Breast epithelium (tissue), 3 donors: ENCODE results near the gene KLHL10.

Source experiments
- POLR2AphosphoS5 ChIP-seq, 3 donors: sonication (generic); formaldehyde crosslinking; IDR thresholded peaks; one replicate each; pipeline ENCODE4 v1.6.1; 2017; ENCODE audit warnings: antibody characterized with exemption in 3 of 3
- TF ChIP-seq, protein P1 (sequence below), 3 donors: fragments of 450-650 bp; IDR thresholded peaks; one replicate each; pipeline ENCODE4 v1.5.1; 2016 to 2017; ENCODE audit warnings: antibody characterized with exemption in 3 of 3, mild to moderate bottlenecking in 3 of 3, moderate library complexity in 3 of 3

DNA sequence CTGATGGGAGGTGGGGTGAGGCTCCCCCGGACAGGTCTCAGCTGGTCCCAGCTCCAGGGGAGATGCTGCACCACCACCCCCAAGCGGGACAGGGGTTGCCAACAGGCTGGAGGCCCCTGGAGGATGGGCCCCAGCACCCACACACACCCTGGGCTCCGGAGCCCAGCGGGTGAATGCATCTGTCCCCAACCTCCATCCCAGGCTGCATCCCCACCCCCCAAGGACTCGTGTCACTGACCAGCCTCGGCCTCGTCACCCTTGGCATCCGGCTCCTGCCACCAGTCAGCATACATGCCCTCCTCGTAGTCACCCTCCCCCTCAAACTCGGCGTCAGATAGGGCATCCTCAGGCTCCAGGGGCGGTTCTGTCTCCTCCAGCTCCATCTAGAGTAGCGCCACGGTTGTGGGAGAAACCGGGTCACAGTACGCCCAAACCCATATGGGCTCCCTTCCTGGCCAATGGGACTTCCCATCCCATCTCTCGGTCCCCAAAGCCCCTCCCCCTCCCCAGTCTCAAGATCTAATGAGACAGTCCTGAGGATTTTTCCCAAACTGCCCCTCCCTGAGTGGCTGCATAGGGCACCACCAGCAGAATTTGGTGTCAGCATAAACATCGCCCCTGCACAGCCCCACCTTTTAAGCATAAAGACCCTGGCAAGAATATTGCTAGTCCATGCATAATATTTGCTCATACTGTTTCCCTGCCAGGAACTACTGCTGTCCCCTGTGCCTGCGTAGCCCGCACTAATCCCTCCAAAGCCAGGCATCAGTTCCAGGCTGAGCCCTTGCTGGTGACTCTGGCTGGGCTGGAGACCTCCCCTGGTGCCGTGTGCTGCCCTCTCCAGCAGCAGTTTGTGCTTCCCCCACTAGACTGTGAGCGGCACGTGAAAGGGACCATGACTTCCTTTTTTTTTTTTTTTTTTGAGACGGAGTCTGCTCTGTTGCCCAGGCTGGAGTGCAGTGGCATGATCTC, 34.3 kb upstream of the KLHL10 start:
- TF ChIP-seq POLR2AphosphoS5 (IDR thresholded peaks at IDR 0.05) = no peak
- TF ChIP-seq, protein P1, sequence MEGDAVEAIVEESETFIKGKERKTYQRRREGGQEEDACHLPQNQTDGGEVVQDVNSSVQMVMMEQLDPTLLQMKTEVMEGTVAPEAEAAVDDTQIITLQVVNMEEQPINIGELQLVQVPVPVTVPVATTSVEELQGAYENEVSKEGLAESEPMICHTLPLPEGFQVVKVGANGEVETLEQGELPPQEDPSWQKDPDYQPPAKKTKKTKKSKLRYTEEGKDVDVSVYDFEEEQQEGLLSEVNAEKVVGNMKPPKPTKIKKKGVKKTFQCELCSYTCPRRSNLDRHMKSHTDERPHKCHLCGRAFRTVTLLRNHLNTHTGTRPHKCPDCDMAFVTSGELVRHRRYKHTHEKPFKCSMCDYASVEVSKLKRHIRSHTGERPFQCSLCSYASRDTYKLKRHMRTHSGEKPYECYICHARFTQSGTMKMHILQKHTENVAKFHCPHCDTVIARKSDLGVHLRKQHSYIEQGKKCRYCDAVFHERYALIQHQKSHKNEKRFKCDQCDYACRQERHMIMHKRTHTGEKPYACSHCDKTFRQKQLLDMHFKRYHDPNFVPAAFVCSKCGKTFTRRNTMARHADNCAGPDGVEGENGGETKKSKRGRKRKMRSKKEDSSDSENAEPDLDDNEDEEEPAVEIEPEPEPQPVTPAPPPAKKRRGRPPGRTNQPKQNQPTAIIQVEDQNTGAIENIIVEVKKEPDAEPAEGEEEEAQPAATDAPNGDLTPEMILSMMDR (IDR thresholded peaks at IDR 0.05) = no peak
